ENCODE results near the gene CFAP97D1. TPM values are rescaled to one million over a fixed set of nuclear protein-coding genes. Genes with fewer than 3 reads are reported as not detected.

Gene CFAP97D1
- total RNA-seq, 1 donor from 2014 or later = not detected

- Histone ChIP-seq H3K27ac (no peak overlapping the region), H3K4me1 (peaks cover 5% of the 10 kb centered on the region), H3K4me3 (no peak overlapping the region), H3K9me3 (no peaks in the 10 kb centered on the region), H3K27me3 (no peaks in the 10 kb centered on the region), H3K36me3 (peaks cover 4% of the 10 kb centered on the region)
- ATAC-seq (no peak), DNase-seq (no peak)
- intact Hi-C loops (cut with DNase I) = no loop called here
- TF ChIP-seq, protein P1, sequence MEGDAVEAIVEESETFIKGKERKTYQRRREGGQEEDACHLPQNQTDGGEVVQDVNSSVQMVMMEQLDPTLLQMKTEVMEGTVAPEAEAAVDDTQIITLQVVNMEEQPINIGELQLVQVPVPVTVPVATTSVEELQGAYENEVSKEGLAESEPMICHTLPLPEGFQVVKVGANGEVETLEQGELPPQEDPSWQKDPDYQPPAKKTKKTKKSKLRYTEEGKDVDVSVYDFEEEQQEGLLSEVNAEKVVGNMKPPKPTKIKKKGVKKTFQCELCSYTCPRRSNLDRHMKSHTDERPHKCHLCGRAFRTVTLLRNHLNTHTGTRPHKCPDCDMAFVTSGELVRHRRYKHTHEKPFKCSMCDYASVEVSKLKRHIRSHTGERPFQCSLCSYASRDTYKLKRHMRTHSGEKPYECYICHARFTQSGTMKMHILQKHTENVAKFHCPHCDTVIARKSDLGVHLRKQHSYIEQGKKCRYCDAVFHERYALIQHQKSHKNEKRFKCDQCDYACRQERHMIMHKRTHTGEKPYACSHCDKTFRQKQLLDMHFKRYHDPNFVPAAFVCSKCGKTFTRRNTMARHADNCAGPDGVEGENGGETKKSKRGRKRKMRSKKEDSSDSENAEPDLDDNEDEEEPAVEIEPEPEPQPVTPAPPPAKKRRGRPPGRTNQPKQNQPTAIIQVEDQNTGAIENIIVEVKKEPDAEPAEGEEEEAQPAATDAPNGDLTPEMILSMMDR (IDR thresholded peaks at IDR 0.05) = no peak
These were observed 20.5 kb downstream of the CFAP97D1 start for GRCh38 chr17:43800736-43801135.

GRCh38 chr17:43801844-43802243 lies 21.6 kb downstream of the CFAP97D1 start:
- intact Hi-C loops (cut with DNase I) = no loop called here
- Histone ChIP-seq H3K4me1 (peaks cover 5% of the 10 kb centered on the region), H3K36me3 (peaks cover 4% of the 10 kb centered on the region), H3K27ac (no peak overlapping the region), H3K27me3 (no peaks in the 10 kb centered on the region), H3K4me3 (no peak overlapping the region), H3K9me3 (no peaks in the 10 kb centered on the region)
- ATAC-seq (no peak), DNase-seq (no peak)
- TF ChIP-seq, protein P1 (IDR thresholded peaks at IDR 0.05) = no peak

DNA sequence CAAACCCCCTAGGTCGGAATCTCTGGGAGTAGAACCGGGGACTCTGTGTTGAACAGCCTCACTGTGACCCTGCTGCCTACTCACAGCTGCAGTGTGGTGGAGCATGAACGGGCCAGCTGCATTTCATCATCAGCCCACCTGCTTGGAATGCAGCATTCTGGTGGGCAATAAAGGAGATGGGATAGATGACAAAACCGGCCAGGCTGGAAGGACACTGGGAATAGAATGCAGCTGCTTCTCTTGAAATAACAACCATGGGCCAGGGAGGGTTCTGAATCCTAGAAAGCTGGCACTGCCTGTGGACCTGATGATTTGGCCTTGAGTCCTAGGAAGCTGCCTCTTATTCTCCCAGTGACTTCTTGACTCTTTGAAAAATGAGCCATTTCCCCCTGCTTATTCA lies 23.5 kb downstream of the CFAP97D1 start:
- no peak overlapping the region for H3K4me3 ChIP-seq
- ATAC-seq (no peak), DNase-seq (no peak)
- TF ChIP-seq, protein P1 (IDR thresholded peaks at IDR 0.05) = no peak
- no peaks in the 10 kb centered on the region for H3K9me3 ChIP-seq
- no peaks in the 10 kb centered on the region for H3K27me3 ChIP-seq
- intact Hi-C loops (cut with DNase I) = no loop called here
- no peaks in the 10 kb centered on the region for H3K4me1 ChIP-seq
- H3K27ac ChIP-seq = no peak overlapping the region
- peaks cover 8% of the 10 kb centered on the region for H3K36me3 ChIP-seq

DNA sequence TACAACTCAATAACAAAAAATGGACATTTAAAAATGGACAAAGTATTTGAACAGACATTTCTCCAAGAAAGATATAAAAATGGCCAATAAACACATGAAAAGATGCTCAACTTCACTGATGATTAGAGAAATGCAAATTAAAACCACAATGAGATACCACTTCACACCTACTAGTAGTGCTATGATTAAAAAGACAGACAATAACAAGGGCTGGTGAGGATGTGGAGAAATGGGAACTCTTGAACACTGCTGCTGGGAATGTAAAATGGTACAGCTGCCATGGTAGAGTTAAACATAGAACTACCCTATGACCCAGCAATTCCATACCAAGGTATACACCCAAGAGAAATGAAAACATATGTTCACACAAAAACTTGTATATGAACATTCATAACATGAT lies 24.9 kb downstream of the CFAP97D1 start:
- DNase-seq (no peak), ATAC-seq (no peak)
- Histone ChIP-seq H3K27me3 (no peaks in the 10 kb centered on the region), H3K4me1 (no peaks in the 10 kb centered on the region), H3K27ac (no peak overlapping the region), H3K9me3 (no peaks in the 10 kb centered on the region), H3K36me3 (peaks cover 15% of the 10 kb centered on the region), H3K4me3 (no peak overlapping the region)
- intact Hi-C loops (cut with DNase I) = no loop called here
- TF ChIP-seq, protein P1 (IDR thresholded peaks at IDR 0.05) = no peak

DNA sequence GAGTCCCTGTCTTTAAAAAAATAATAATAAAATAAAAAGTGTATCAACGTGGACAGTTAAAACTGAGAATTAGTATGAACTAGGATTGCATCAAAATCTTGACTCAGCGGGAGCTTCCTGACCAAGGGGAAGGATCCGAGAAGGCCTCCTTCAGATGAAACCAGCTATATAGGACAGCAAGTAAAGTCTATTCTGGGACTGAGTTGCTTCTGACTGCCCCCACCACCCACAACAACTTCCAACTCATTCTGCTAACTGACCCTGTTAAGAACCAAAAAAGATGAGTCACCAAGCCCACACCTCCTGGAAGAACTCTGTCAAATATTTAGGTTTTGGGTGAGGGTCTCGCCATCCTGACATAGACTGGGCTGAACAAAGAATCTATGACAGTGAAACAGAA lies 27.8 kb downstream of the CFAP97D1 start:
- Histone ChIP-seq H3K27me3 (no peaks in the 10 kb centered on the region), H3K4me1 (no peaks in the 10 kb centered on the region), H3K27ac (no peak overlapping the region), H3K9me3 (no peaks in the 10 kb centered on the region), H3K4me3 (no peak overlapping the region), H3K36me3 (peaks cover 12% of the 10 kb centered on the region)
- ATAC-seq (no peak), DNase-seq (no peak)
- TF ChIP-seq, protein P1 (IDR thresholded peaks at IDR 0.05) = no peak
- intact Hi-C loops (cut with DNase I) = no loop called here

GRCh38 chr17:43809121-43809520 lies 28.9 kb downstream of the CFAP97D1 start:
- H3K36me3 ChIP-seq = peaks cover 12% of the 10 kb centered on the region
- ATAC-seq (no peak), DNase-seq (no peak)
- no peaks in the 10 kb centered on the region for H3K9me3 ChIP-seq
- no peaks in the 10 kb centered on the region for H3K27me3 ChIP-seq
- TF ChIP-seq, protein P1 (IDR thresholded peaks at IDR 0.05) = no peak
- H3K27ac ChIP-seq = no peak overlapping the region
- intact Hi-C loops (cut with DNase I) = no loop called here
- no peaks in the 10 kb centered on the region for H3K4me1 ChIP-seq
- no peak overlapping the region for H3K4me3 ChIP-seq
